Measurements from ENCODE around the gene C10orf90.

DNA sequence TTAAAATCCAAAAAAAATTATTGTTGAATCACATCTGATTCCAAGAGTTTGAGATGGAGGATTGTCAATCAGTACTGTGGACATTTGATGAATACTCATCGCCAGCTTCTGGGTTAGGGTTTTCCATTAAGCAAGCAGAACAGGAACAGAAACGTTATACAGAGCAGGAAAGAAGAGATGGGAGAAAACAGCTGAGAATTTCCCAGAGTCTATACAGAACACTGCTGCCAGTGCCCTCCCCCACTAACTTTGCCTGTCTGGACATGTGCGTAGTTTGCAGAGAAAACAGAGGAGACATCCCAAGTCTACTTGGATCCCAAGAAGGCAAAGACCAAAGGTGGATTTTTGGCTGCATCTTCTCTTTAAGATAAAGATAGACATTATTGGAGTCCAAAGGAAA lies 19.0 kb downstream of the C10orf90 start:
- TF ChIP-seq, protein P1, sequence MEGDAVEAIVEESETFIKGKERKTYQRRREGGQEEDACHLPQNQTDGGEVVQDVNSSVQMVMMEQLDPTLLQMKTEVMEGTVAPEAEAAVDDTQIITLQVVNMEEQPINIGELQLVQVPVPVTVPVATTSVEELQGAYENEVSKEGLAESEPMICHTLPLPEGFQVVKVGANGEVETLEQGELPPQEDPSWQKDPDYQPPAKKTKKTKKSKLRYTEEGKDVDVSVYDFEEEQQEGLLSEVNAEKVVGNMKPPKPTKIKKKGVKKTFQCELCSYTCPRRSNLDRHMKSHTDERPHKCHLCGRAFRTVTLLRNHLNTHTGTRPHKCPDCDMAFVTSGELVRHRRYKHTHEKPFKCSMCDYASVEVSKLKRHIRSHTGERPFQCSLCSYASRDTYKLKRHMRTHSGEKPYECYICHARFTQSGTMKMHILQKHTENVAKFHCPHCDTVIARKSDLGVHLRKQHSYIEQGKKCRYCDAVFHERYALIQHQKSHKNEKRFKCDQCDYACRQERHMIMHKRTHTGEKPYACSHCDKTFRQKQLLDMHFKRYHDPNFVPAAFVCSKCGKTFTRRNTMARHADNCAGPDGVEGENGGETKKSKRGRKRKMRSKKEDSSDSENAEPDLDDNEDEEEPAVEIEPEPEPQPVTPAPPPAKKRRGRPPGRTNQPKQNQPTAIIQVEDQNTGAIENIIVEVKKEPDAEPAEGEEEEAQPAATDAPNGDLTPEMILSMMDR (conservative IDR thresholded peaks at IDR 0.05 in 1 of 2, IDR thresholded peaks at IDR 0.05 in 1 of 2; ENCODE audit: extremely low read depth in 1 of 2, insufficient read depth in 1 of 2, low read depth in 1 of 2, low read length in 2 of 2): no peak
- no peak for TF ChIP-seq EZH2 (IDR thresholded peaks at IDR 0.05; ENCODE audit: borderline replicate concordance, low read length)
